Endodermal cell (in vitro differentiated cells): ENCODE results near the gene KCNQ4. TPM values are rescaled to one million over a fixed set of nuclear protein-coding genes. Genes with fewer than 3 reads are reported as not detected.
A peak's percentile ranks its signal among the peaks of the same experiment; 100 is the strongest.

Source experiments
- DNase-seq: peaks from one replicate; pipeline ENCODE4 v3.0.0-alpha.2; 2017
- H3K27ac ChIP-seq: 2 replicates; pipeline ENCODE4 v1.5.1; 2013; ENCODE audit warnings: mild to moderate bottlenecking, low read depth, low read length, moderate library complexity
- H3K27me3 ChIP-seq: 2 replicates; pipeline ENCODE4 v1.6.1; 2013; ENCODE audit warnings: mild to moderate bottlenecking, low read length, moderate library complexity; ENCODE audit not compliant: insufficient read depth, control insufficient read depth, poor library complexity, severe bottlenecking
- H3K36me3 ChIP-seq: 2 replicates; pipeline ENCODE4 v1.7.0; 2013; ENCODE audit warnings: mild to moderate bottlenecking, low read length, moderate library complexity; ENCODE audit not compliant: control insufficient read depth, insufficient read depth
- H3K4me1 ChIP-seq: one replicate; pipeline ENCODE4 v1.7.0; 2013; ENCODE audit warnings: low read length; ENCODE audit not compliant: control insufficient read depth, insufficient read depth
- H3K4me3 ChIP-seq: 2 replicates; pipeline ENCODE4 v1.5.1; 2013; ENCODE audit warnings: mild to moderate bottlenecking, low read length, moderate library complexity
- H3K9ac ChIP-seq: 2 replicates; pipeline ENCODE4 v1.6.1; 2013; ENCODE audit warnings: mild to moderate bottlenecking, low read length, moderate library complexity; ENCODE audit not compliant: poor library complexity, severe bottlenecking; ENCODE audit errors: extremely low read depth
- H3K9me3 ChIP-seq: 2 replicates; pipeline ENCODE4 v1.6.1; 2013; ENCODE audit warnings: mild to moderate bottlenecking, low read length, moderate library complexity; ENCODE audit not compliant: control insufficient read depth
- H3K27ac Mint-ChIP-seq: 2 replicates; pipeline ENCODE4 v1.8.0; 2020; ENCODE audit warnings: mixed read lengths
- H3K27me3 Mint-ChIP-seq: 2 replicates; pipeline ENCODE4 v1.8.0; 2021; ENCODE audit warnings: mild to moderate bottlenecking, mixed read lengths; ENCODE audit not compliant: insufficient read depth
- H3K36me3 Mint-ChIP-seq: 2 replicates; pipeline ENCODE4 v1.8.0; 2020; ENCODE audit warnings: low read depth, mixed read lengths
- H3K4me1 Mint-ChIP-seq: 2 replicates; pipeline ENCODE4 v1.8.0; 2020; ENCODE audit warnings: mixed read lengths
- H3K4me3 Mint-ChIP-seq: 2 replicates; pipeline ENCODE4 v1.8.0; 2020; ENCODE audit warnings: mild to moderate bottlenecking, moderate library complexity, mixed read lengths
- H3K9me3 Mint-ChIP-seq: 2 replicates; pipeline ENCODE4 v1.8.0; 2020; ENCODE audit warnings: mild to moderate bottlenecking, mixed read lengths
- CTCF ChIP-seq: fragments of 200-600 bp; sonication (generic); conservative IDR thresholded peaks from 2 replicates; pipeline ENCODE4 v1.5.0; 2021; ENCODE audit warnings: antibody characterized with exemption, mild to moderate bottlenecking
- whole genome bisulfite sequencing, 2 experiments: methylation state at CpG; one replicate each; pipeline versions ENCODE4 v1.1.5 to v1.1.7; 2013; ENCODE audit warnings: missing lambda C conversion rate in 2 of 2, mixed read lengths in 1 of 2; ENCODE audit not compliant: insufficient coverage in 1 of 2, insufficient read length in 1 of 2; 5-methylcytosine and 5-hydroxymethylcytosine counted together
- total RNA-seq, 2 donors: library from RNA; stranded (reverse); fragmentation: NEBNext Ultra II Directional in 1 of 2; extraction: Animal tissue kit (Norgen Biotek cat#: 25700) in 1 of 2; gene quantifications; 2 replicates in 1 of 2; 3 replicates in 1 of 2; pipeline ENCODE4 v1.2.1, GENCODE V29; 2021

KCNQ4 gene
- total RNA-seq, 2 donors from 2014 or later = 0.22 to 0.88 TPM

- H3K27me3 ChIP-seq = peaks cover 30% of the 10 kb centered on the region
- no peak for TF ChIP-seq CTCF
- no peaks in the 10 kb centered on the region for H3K36me3 Mint-ChIP-seq
- H3K36me3 ChIP-seq = no peaks in the 10 kb centered on the region
- H3K4me3 ChIP-seq = no peak overlapping the region
- H3K4me1 Mint-ChIP-seq = peaks cover 4% of the 10 kb centered on the region
- H3K9me3 Mint-ChIP-seq = peaks cover 12% of the 10 kb centered on the region
- H3K4me3 Mint-ChIP-seq = no peak overlapping the region
- no peak for DNase-seq
- H3K9ac ChIP-seq = no peak overlapping the region
- no peak overlapping the region for H3K27ac Mint-ChIP-seq
- H3K27ac ChIP-seq = no peak overlapping the region
- no peaks in the 10 kb centered on the region for H3K4me1 ChIP-seq
- WGBS, 2 experiments = 94 to 95% methylated on average over 11 of the region's 11 CpGs
- H3K9me3 ChIP-seq = peaks cover 9% of the 10 kb centered on the region
- H3K27me3 Mint-ChIP-seq = peaks cover 21% of the 10 kb centered on the region
Measured at GRCh38 chr1:40879482-40880175, 96.0 kb downstream of the KCNQ4 start.

- Histone ChIP-seq H3K4me1 (no peaks in the 10 kb centered on the region), H3K4me3 (no peak overlapping the region), H3K9ac (no peak overlapping the region), H3K9me3 (peaks cover 8% of the 10 kb centered on the region), H3K27ac (no peak overlapping the region), H3K36me3 (no peaks in the 10 kb centered on the region), H3K27me3 (peaks cover 40% of the 10 kb centered on the region)
- TF ChIP-seq CTCF = no peak
- no peak overlapping the region for H3K4me3 Mint-ChIP-seq
- WGBS, 2 experiments = 68 to 75% methylated on average over 4 to 6 of the region's 6 CpGs
- peaks cover 4% of the 10 kb centered on the region for H3K4me1 Mint-ChIP-seq
- no peak for DNase-seq
- peaks cover 8% of the 10 kb centered on the region for H3K9me3 Mint-ChIP-seq
- H3K36me3 Mint-ChIP-seq = no peaks in the 10 kb centered on the region
- H3K27ac Mint-ChIP-seq = no peak overlapping the region
- H3K27me3 Mint-ChIP-seq = peaks cover 32% of the 10 kb centered on the region
Measured at GRCh38 chr1:40880813-40881549, 97.4 kb downstream of the KCNQ4 start.

- H3K27ac Mint-ChIP-seq = no peak overlapping the region
- TF ChIP-seq CTCF = no peak
- H3K36me3 Mint-ChIP-seq = no peaks in the 10 kb centered on the region
- peak; percentile 56 for DNase-seq
- H3K27ac ChIP-seq = no peak overlapping the region
- H3K9ac ChIP-seq = no peak overlapping the region
- no peaks in the 10 kb centered on the region for H3K9me3 Mint-ChIP-seq
- peak overlapping the region; percentile 48 for H3K4me3 Mint-ChIP-seq
- H3K36me3 ChIP-seq = no peaks in the 10 kb centered on the region
- H3K27me3 Mint-ChIP-seq = peaks cover 48% of the 10 kb centered on the region
- peaks cover 57% of the 10 kb centered on the region for H3K27me3 ChIP-seq
- peaks cover 6% of the 10 kb centered on the region for H3K4me1 Mint-ChIP-seq
- 32 to 66% methylated on average over 34 to 72 of the region's 73 CpGs for WGBS, 2 experiments
- H3K9me3 ChIP-seq = no peaks in the 10 kb centered on the region
- H3K4me1 ChIP-seq = no peaks in the 10 kb centered on the region
- H3K4me3 ChIP-seq = no peak overlapping the region
Measured at GRCh38 chr1:40884055-40884795, 100.6 kb downstream of the KCNQ4 start.
